MM.1S (cell line): ENCODE data around the gene ITPKA.

Experiments
- DNase-seq: peaks from one replicate; pipeline ENCODE4 v3.0.0-alpha.2; 2015
- H2AFZ ChIP-seq: fragments of 300-600 bp; sonication (generic); 2 replicates; pipeline ENCODE4 v1.6.0; 2016; ENCODE audit warnings: antibody characterized with exemption, low read length
- H3F3A ChIP-seq: fragments of 300-600 bp; sonication (generic); 2 replicates; pipeline ENCODE4 v1.6.1; 2016; ENCODE audit warnings: mild to moderate bottlenecking, antibody characterized with exemption, low read length, moderate library complexity, mixed read lengths; ENCODE audit not compliant: insufficient read depth
- H3K27ac ChIP-seq: fragments of 300-600 bp; sonication (generic); 2 replicates; pipeline ENCODE4 v1.5.1; 2016; ENCODE audit warnings: mild to moderate bottlenecking, low read length
- H3K27me3 ChIP-seq: fragments of 300-600 bp; sonication (generic); replicated peaks from 2 replicates; pipeline ENCODE4 v1.6.0; 2016; ENCODE audit warnings: low read length; ENCODE audit not compliant: insufficient read depth
- H3K36me3 ChIP-seq: fragments of 300-600 bp; sonication (generic); replicated peaks from 2 replicates; pipeline ENCODE4 v1.6.1; 2016; ENCODE audit warnings: mild to moderate bottlenecking, low read length, mixed read lengths; ENCODE audit not compliant: insufficient read depth
- H3K4me1 ChIP-seq: fragments of 300-600 bp; sonication (generic); 2 replicates; pipeline ENCODE4 v1.6.1; 2016; ENCODE audit warnings: low read length, mixed read lengths
- H3K4me2 ChIP-seq: fragments of 300-600 bp; sonication (generic); 2 replicates; pipeline ENCODE4 v1.6.0; 2016; ENCODE audit warnings: low read depth, low read length
- H3K4me3 ChIP-seq: fragments of 300-600 bp; sonication (generic); 2 replicates; pipeline ENCODE4 v1.5.1; 2016; ENCODE audit warnings: low read length, mixed read lengths
- H3K79me2 ChIP-seq: fragments of 300-600 bp; sonication (generic); 2 replicates; pipeline ENCODE4 v1.6.1; 2016; ENCODE audit warnings: mixed run types, low read length, mixed read lengths
- H3K9ac ChIP-seq: fragments of 300-600 bp; sonication (generic); 2 replicates; pipeline ENCODE4 v1.6.1; 2016; ENCODE audit warnings: low read length, mixed read lengths
- H3K9me2 ChIP-seq: fragments of 300-600 bp; sonication (generic); replicated peaks from 2 replicates; pipeline ENCODE4 v1.6.1; 2016; ENCODE audit warnings: mild to moderate bottlenecking, low read length, mixed read lengths; ENCODE audit not compliant: insufficient read depth
- H3K9me3 ChIP-seq: fragments of 300-600 bp; sonication (generic); replicated peaks from 2 replicates; pipeline ENCODE4 v1.6.1; 2016; ENCODE audit warnings: mild to moderate bottlenecking, low read length, mixed read lengths; ENCODE audit not compliant: insufficient read depth
- H4K20me1 ChIP-seq: fragments of 300-600 bp; sonication (generic); 2 replicates; pipeline ENCODE4 v1.6.1; 2016; ENCODE audit warnings: mild to moderate bottlenecking, low read length, moderate library complexity, mixed read lengths; ENCODE audit not compliant: insufficient read depth
- EZH2 ChIP-seq: fragments of 300-600 bp; sonication (generic); optimal IDR thresholded peaks from 2 replicates; pipeline ENCODE3; 2017; ENCODE audit warnings: low read depth, mild to moderate bottlenecking, antibody characterized with exemption, low read length, mixed read lengths
- EZH2phosphoT487 ChIP-seq: fragments of 300-600 bp; sonication (generic); IDR thresholded peaks from 2 replicates; pipeline ENCODE4 v1.6.1; 2018; ENCODE audit warnings: antibody characterized with exemption, low read length
- TF ChIP-seq, protein P1 (sequence below): fragments of 300-600 bp; sonication (generic); IDR thresholded peaks from 2 replicates; pipeline ENCODE4 v1.5.1; 2016; ENCODE audit warnings: antibody characterized with exemption, low read length, mixed read lengths

The ITPKA gene

DNA sequence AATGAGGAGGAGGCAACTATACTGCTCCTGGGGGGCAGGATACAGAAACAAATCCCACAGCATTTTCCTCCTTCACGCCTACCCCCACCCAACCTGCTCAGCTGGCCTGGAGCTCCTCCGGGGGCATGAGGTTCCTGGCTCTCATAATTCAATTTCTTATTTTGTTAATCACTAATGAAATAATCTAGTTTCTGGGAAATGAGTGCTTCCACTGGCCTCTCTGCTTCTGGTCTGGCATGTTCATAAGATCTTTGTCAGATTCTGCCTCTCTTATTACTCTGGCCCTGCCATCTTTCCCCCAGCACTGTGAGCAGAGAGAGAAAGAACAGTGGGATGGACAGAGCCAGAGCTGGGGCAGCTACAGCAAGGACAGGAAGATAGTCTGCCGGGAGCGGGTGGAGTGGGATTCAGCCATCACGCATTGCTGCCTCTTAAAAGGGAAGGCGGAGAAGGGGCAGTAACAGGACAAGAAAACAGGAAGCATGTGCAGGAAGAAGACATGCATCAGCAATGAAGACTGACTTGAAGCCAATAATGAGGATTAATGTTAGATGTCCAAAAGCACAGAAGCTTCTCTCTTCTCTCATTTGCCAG lies 36.8 kb downstream of the ITPKA start:
- Histone ChIP-seq H3K4me2 (no peak overlapping the region), H3K9me2 (no peaks in the 10 kb centered on the region), H3K27ac (no peak overlapping the region), H3K9ac (no peak overlapping the region), H3K27me3 (no peaks in the 10 kb centered on the region), H3K9me3 (no peaks in the 10 kb centered on the region), H4K20me1 (no peaks in the 10 kb centered on the region), H3F3A (no peaks in the 10 kb centered on the region), H3K4me3 (no peak overlapping the region), H3K36me3 (no peaks in the 10 kb centered on the region), H2AFZ (no peak overlapping the region), H3K79me2 (no peaks in the 10 kb centered on the region), H3K4me1 (no peaks in the 10 kb centered on the region)
- no peak for DNase-seq
- TF ChIP-seq EZH2phosphoT487 = no peak

DNA sequence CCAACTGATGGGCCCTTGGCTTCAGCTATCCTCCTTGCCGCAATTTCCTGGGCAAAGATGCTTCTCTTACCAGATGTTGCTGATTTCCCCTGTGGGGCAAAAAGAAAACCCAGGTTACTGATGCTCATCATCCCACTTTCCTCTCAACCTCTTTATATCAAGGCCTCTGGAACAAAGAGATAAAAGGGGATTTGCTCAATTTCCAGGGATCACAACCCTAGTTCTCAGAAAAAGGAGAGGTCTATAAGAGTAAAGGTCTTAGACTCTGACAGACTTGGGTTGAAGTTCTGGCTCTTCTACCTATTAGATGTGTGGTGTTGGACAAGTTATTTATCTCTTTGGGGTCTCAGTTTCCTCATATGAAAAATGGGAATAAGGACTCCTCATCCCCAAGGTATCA lies 41.9 kb downstream of the ITPKA start:
- DNase-seq = no peak
- H3K4me1 ChIP-seq = no peaks in the 10 kb centered on the region
- H3K4me3 ChIP-seq = no peak overlapping the region
- no peaks in the 10 kb centered on the region for H3F3A ChIP-seq
- TF ChIP-seq EZH2 (no peak), EZH2phosphoT487 (no peak)
- TF ChIP-seq, protein P1, sequence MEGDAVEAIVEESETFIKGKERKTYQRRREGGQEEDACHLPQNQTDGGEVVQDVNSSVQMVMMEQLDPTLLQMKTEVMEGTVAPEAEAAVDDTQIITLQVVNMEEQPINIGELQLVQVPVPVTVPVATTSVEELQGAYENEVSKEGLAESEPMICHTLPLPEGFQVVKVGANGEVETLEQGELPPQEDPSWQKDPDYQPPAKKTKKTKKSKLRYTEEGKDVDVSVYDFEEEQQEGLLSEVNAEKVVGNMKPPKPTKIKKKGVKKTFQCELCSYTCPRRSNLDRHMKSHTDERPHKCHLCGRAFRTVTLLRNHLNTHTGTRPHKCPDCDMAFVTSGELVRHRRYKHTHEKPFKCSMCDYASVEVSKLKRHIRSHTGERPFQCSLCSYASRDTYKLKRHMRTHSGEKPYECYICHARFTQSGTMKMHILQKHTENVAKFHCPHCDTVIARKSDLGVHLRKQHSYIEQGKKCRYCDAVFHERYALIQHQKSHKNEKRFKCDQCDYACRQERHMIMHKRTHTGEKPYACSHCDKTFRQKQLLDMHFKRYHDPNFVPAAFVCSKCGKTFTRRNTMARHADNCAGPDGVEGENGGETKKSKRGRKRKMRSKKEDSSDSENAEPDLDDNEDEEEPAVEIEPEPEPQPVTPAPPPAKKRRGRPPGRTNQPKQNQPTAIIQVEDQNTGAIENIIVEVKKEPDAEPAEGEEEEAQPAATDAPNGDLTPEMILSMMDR = no peak
- H3K27me3 ChIP-seq = no peaks in the 10 kb centered on the region
- H3K9me2 ChIP-seq = no peaks in the 10 kb centered on the region
- no peaks in the 10 kb centered on the region for H3K9me3 ChIP-seq
- H3K79me2 ChIP-seq = no peaks in the 10 kb centered on the region
- no peak overlapping the region for H3K9ac ChIP-seq
- no peak overlapping the region for H2AFZ ChIP-seq
- no peaks in the 10 kb centered on the region for H4K20me1 ChIP-seq
- no peaks in the 10 kb centered on the region for H3K36me3 ChIP-seq
- no peak overlapping the region for H3K27ac ChIP-seq
- no peak overlapping the region for H3K4me2 ChIP-seq

DNA sequence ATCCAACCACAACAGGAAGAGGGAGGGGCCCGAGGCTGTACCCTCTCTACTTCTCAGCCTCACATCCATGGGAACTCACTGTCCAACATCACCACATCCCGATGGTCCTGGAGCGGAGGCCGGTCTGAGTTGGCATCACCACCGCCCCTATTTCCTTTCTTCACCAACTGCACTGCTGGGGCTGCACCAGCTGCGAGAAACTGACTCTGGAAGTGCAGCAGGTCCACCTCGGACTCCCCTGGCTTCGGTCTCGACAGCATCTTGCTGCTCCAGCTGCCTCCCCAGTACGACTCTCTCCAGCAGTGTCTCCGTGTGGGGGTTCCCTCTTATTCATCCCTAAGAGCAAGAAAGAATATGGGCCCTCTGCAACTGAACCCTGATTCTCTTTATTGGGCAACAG lies 43.2 kb downstream of the ITPKA start:
- Histone ChIP-seq H3F3A (no peaks in the 10 kb centered on the region), H3K79me2 (0 out of 2 replicates have a peak, but pooled peaks cover under 1% of the 10 kb centered on the region), H3K9me3 (no peaks in the 10 kb centered on the region), H3K36me3 (no peaks in the 10 kb centered on the region), H3K9ac (no peak overlapping the region), H3K9me2 (no peaks in the 10 kb centered on the region), H3K27me3 (no peaks in the 10 kb centered on the region), H3K27ac (no peak overlapping the region), H3K4me3 (no peak overlapping the region), H3K4me2 (no peak overlapping the region), H2AFZ (no peak overlapping the region), H4K20me1 (no peaks in the 10 kb centered on the region), H3K4me1 (no peaks in the 10 kb centered on the region)
- TF ChIP-seq EZH2phosphoT487 (no peak), EZH2 (no peak)
- TF ChIP-seq, protein P1 = no peak
- DNase-seq = no peak

DNA sequence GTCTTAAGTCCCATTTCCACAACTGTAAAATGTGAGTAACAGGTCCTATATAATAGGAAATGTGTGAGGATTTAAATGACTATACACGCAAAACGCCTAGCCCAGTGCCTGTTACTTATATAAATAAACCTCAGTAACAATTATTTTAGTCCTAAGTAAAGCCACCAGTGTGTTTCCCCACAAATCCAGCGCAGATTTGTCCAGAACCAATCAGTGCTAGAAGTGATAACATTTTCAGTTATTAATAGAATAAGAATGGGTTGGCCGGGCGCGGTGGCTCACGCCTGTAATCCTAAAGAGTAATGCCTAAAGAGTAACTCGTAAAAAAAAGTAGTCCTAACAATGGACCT lies 49.8 kb downstream of the ITPKA start:
- Histone ChIP-seq H3F3A (no peaks in the 10 kb centered on the region), H3K4me3 (peak overlapping the region; percentile 93), H4K20me1 (no peaks in the 10 kb centered on the region), H3K27me3 (no peaks in the 10 kb centered on the region), H3K27ac (no peak overlapping the region), H3K4me2 (peak overlapping the region; percentile 76), H3K4me1 (no peaks in the 10 kb centered on the region), H2AFZ (peak overlapping the region; percentile 93), H3K9ac (peak overlapping the region; percentile 83), H3K79me2 (peaks cover 18% of the 10 kb centered on the region), H3K9me2 (no peaks in the 10 kb centered on the region), H3K9me3 (no peaks in the 10 kb centered on the region), H3K36me3 (no peaks in the 10 kb centered on the region)
- TF ChIP-seq, protein P1 = no peak
- TF ChIP-seq EZH2phosphoT487 (no peak), EZH2 (no peak)
- DNase-seq = peak; percentile 11
